ENCODE results near the gene RAB37. TPM values are rescaled to one million over a fixed set of nuclear protein-coding genes. Genes with fewer than 3 reads are reported as not detected.

RAB37 gene
- total and polyA plus RNA-seq, 2 of the 8 experiments (the other 6 are each of a cell fraction or from before 2014, with no cell fraction given): 5.5 to 6.1 TPM

- Histone ChIP-seq H3K9me3 (ENCODE audit: insufficient read depth in 2 of 2, low read depth in 1 of 2, low read length in 1 of 2) (no peaks in the 10 kb centered on the region), H3K79me1 (ENCODE audit: low read depth, low read length) (no peaks in the 10 kb centered on the region), H2BK120ac (replicated peaks; ENCODE audit: low read depth, low read length) (no peak overlapping the region), H3K4ac (replicated peaks; ENCODE audit: insufficient read length, low read depth, low read length) (no peak overlapping the region), H4K91ac (replicated peaks; ENCODE audit: insufficient read length, low read length) (no peak overlapping the region), H3K4me2 (ENCODE audit: insufficient read depth in 1 of 2, low read depth in 2 of 2, low read length in 2 of 2) (no peak overlapping the region), H2BK20ac (ENCODE audit: low read length) (no peak overlapping the region), H2BK5ac (ENCODE audit: low read depth, low read length) (no peak overlapping the region), H3K27ac (ENCODE audit: low read depth, low read length) (no peak overlapping the region), H3K23ac (ENCODE audit: insufficient read length) (no peak overlapping the region), H3K23me2 (ENCODE audit: low read depth, low read length) (no peaks in the 10 kb centered on the region), H2AFZ (ENCODE audit: low read length) (no peak overlapping the region), H2BK12ac (ENCODE audit: low read depth, low read length) (no peak overlapping the region), H3K27me3 (replicated peaks in 1 of 4; ENCODE audit: control insufficient read depth in 3 of 4, extremely low read depth in 1 of 4, insufficient read depth in 3 of 4, low read length in 3 of 4) (peaks cover 0 to 2% (median 0%) of the 10 kb centered on the region in 4 experiments; a peak in 1 of 7 replicates), H4K5ac (ENCODE audit: insufficient read length, low read depth, low read length) (no peak overlapping the region), H4K8ac (ENCODE audit: extremely low read depth, insufficient read depth, low read length) (no peak overlapping the region), H3K14ac (ENCODE audit: insufficient read length) (no peak overlapping the region), H3K4me1 (replicated peaks in 1 of 4; ENCODE audit: control insufficient read depth in 3 of 4, insufficient read depth in 4 of 4, low read length in 3 of 4) (no peaks in the 10 kb centered on the region), H3K79me2 (ENCODE audit: control insufficient read depth in 1 of 2, insufficient read depth in 2 of 2, low read length in 2 of 2) (no peaks in the 10 kb centered on the region), H3K18ac (ENCODE audit: extremely low read depth, low read length) (no peak overlapping the region), H3K9ac (replicated peaks in 1 of 4; ENCODE audit: extremely low read depth in 1 of 4, low read depth in 3 of 4, low read length in 3 of 4) (no peak overlapping the region), H2AK5ac (ENCODE audit: low read depth, low read length) (no peak overlapping the region), H3K56ac (replicated peaks; ENCODE audit: insufficient read length, low read depth, low read length) (no peak overlapping the region), H3K4me3 (ENCODE audit: extremely low read depth in 1 of 4, insufficient read depth in 2 of 4, low read depth in 3 of 4, low read length in 4 of 4) (no peak overlapping the region), H4K20me1 (replicated peaks in 1 of 2; ENCODE audit: control insufficient read depth in 1 of 2, insufficient read depth in 2 of 2, low read length in 2 of 2) (peaks cover 0 to 2% of the 10 kb centered on the region in 2 experiments), H2BK15ac (ENCODE audit: low read length) (no peak overlapping the region), H3K36me3 (ENCODE audit: control insufficient read depth in 2 of 4, insufficient read depth in 4 of 4, low read length in 3 of 4) (no peaks in the 10 kb centered on the region)
- no peak for TF ChIP-seq MAFK (IDR thresholded peaks at IDR 0.05; ENCODE audit: low read depth, low read length)
- TF ChIP-seq TCF12 (IDR thresholded peaks at IDR 0.05; ENCODE audit: low read depth, low read length): no peak
- TF ChIP-seq RAD21 (IDR thresholded peaks at IDR 0.05 in 1 of 2, conservative IDR thresholded peaks at IDR 0.05 in 1 of 2; ENCODE audit: low read depth in 2 of 2, low read length in 2 of 2): no peak
- no peak for TF ChIP-seq CBX5 (IDR thresholded peaks at IDR 0.05; ENCODE audit: low read depth, low read length)
- no peak for TF ChIP-seq MAX (IDR thresholded peaks at IDR 0.05)
- TF ChIP-seq NANOG (IDR thresholded peaks at IDR 0.05; ENCODE audit: insufficient read depth, low read depth, low read length, poor library complexity, severe bottlenecking): no peak
- TF ChIP-seq SP1 (IDR thresholded peaks at IDR 0.05; ENCODE audit: low read depth, low read length): no peak
- no peak for TF ChIP-seq CHD1 (IDR thresholded peaks at IDR 0.05; ENCODE audit: low read depth, low read length)
- TF ChIP-seq POLR2A (IDR thresholded peaks at IDR 0.05; ENCODE audit: control extremely low read depth in 1 of 2, low read depth in 2 of 2, low read length in 2 of 2): no peak
- TF ChIP-seq BRCA1 (IDR thresholded peaks at IDR 0.05; ENCODE audit: low read depth, low read length): no peak
- TF ChIP-seq CEBPB (IDR thresholded peaks at IDR 0.05; ENCODE audit: low read depth, low read length): no peak
- TF ChIP-seq RFX5 (IDR thresholded peaks at IDR 0.05; ENCODE audit: borderline replicate concordance, low read depth, low read length): no peak
- no peak for TF ChIP-seq ASH2L (IDR thresholded peaks at IDR 0.05; ENCODE audit: low read length)
- TF ChIP-seq GABPA (IDR thresholded peaks at IDR 0.05; ENCODE audit: borderline replicate concordance, insufficient read depth, low read length): no peak
- TF ChIP-seq EP300 (IDR thresholded peaks at IDR 0.05; ENCODE audit: borderline replicate concordance in 1 of 2, low read depth in 2 of 2, low read length in 2 of 2): no peak
- no peak for FAIRE-seq
- WGBS, 2 experiments (ENCODE audit: extremely low coverage in 1 of 2, insufficient coverage in 1 of 2, insufficient read length in 1 of 2, insufficient replicate concordance in 2 of 2, low coverage in 1 of 2, low lambda C conversion rate in 2 of 2, missing lambda C conversion rate in 1 of 2): 87% methylated on average over 6 of the region's 6 CpGs; no CpG with 5 or more reads in 1 of the 2 experiments
- ChIA-PET POLR2A (ENCODE audit: partially characterized antibody) (no interaction called here), CTCF (ENCODE audit: partially characterized antibody) (interaction anchor here (0.6 to 1.6 kb wide), 5 partner anchors 13 to 481 kb away, joined by 3 to 6 read pairs (median 3); no protein-coding TSS in a partner anchor)
- DNase-seq (ENCODE audit: low read depth in 1 of 2, low spot score in 2 of 2): no peak
Observed at GRCh38 chr17:74690409-74690825, 46.6 kb upstream of the RAB37 start.

Measured in H1 (cell line).